PC-9 (cell line): ENCODE results near the gene KRTAP10-1. TPM values are rescaled to one million over a fixed set of nuclear protein-coding genes. Genes with fewer than 3 reads are reported as not detected.

Experiments used
- BruUV-seq: library from RNA; stranded (reverse); fragments of 400-500 nt; replicated peaks from 2 replicates; lab custom pipeline; 2021; lab: Mats Ljungman, UMichigan
- CTCF ChIA-PET: fragments of 300-600 bp; sonication (Branson Sonifier 250); formaldehyde crosslinking; loops from one replicate; lab custom pipeline; 2022; ENCODE audit warnings: antibody characterized with exemption; lab: Charles Lee
- POLR2A ChIA-PET: fragments of 300-600 bp; sonication (Branson Sonifier 250); formaldehyde crosslinking; loops from one replicate; lab custom pipeline; 2022; ENCODE audit warnings: antibody characterized with exemption; ENCODE audit not compliant: unreplicated experiment; lab: Charles Lee
- DNase-seq, 2 experiments: peaks; one replicate each; pipeline versions ENCODE4 v3.0.0 to v3.0.0-alpha.2; 2015 to 2022; ENCODE audit warnings: mixed read lengths in 1 of 2
- H2AFZ ChIP-seq: fragments of 200-600 bp; sonication (generic); 2 replicates; pipeline ENCODE4 v1.8.1; 2017; ENCODE audit warnings: antibody characterized with exemption
- H3F3A ChIP-seq: fragments of 200-600 bp; sonication (generic); 2 replicates; pipeline ENCODE4 v1.8.1; 2017; ENCODE audit warnings: antibody characterized with exemption, mild to moderate bottlenecking, low read depth; ENCODE audit not compliant: insufficient read depth
- H3K27ac ChIP-seq: fragments of 200-600 bp; sonication (generic); 2 replicates; pipeline ENCODE4 v1.6.1; 2016; ENCODE audit warnings: mixed run types
- H3K27me3 ChIP-seq: fragments of 200-600 bp; sonication (generic); 2 replicates; pipeline ENCODE4 v1.6.1; 2016; ENCODE audit warnings: low read depth, mixed run types; ENCODE audit not compliant: insufficient read depth
- H3K36me3 ChIP-seq: fragments of 200-600 bp; sonication (generic); 2 replicates; pipeline ENCODE4 v1.6.1; 2016; ENCODE audit warnings: low read depth, mixed run types
- H3K4me1 ChIP-seq: fragments of 200-600 bp; sonication (generic); replicated peaks from 2 replicates; pipeline ENCODE4 v1.6.1; 2016; ENCODE audit warnings: mixed run types; ENCODE audit not compliant: insufficient read depth
- H3K4me2 ChIP-seq: fragments of 200-600 bp; sonication (generic); 2 replicates; pipeline ENCODE4 v1.6.1; 2017; ENCODE audit warnings: mixed run types
- H3K4me3 ChIP-seq: fragments of 200-600 bp; sonication (generic); 2 replicates; pipeline ENCODE4 v1.6.1; 2016; ENCODE audit warnings: mixed run types
- H3K79me2 ChIP-seq: fragments of 200-600 bp; sonication (generic); 2 replicates; pipeline ENCODE4 v1.6.1; 2017; ENCODE audit warnings: low read depth, mixed run types
- H3K9me2 ChIP-seq: fragments of 200-600 bp; sonication (generic); 2 replicates; pipeline ENCODE4 v1.8.1; 2017; ENCODE audit warnings: mild to moderate bottlenecking; ENCODE audit not compliant: insufficient read depth
- H3K9me3 ChIP-seq: fragments of 200-600 bp; sonication (generic); 2 replicates; pipeline ENCODE4 v1.8.1; 2016; ENCODE audit warnings: low read depth; ENCODE audit not compliant: insufficient read depth
- H4K20me1 ChIP-seq: fragments of 200-600 bp; sonication (generic); 2 replicates; pipeline ENCODE4 v1.8.1; 2017; ENCODE audit not compliant: insufficient read depth
- CTCF ChIP-seq: fragments of 200-600 bp; sonication (generic); conservative IDR thresholded peaks from 2 replicates; pipeline ENCODE4 v1.6.1; 2017; ENCODE audit warnings: mixed run types, antibody characterized with exemption, mild to moderate bottlenecking, moderate library complexity
- EZH2 ChIP-seq: fragments of 200-600 bp; sonication (generic); IDR thresholded peaks from 2 replicates; pipeline ENCODE4 v1.8.0; 2017; ENCODE audit warnings: antibody characterized with exemption, low read depth
- intact Hi-C: fragments of 100-400 bp; cut with micrococcal nuclease; formaldehyde crosslinking; loops from one replicate; pipeline ENCODE4 v1.10.0; 2022; ENCODE audit not compliant: unreplicated experiment
- total RNA-seq: library from RNA; stranded (reverse); gene quantifications from 2 replicates; pipeline ENCODE4 v1.2.3, GENCODE V29; 2021

KRTAP10-1 gene
- total RNA-seq, 1 experiment from 2014 or later = not detected

- ChIA-PET CTCF (no interaction called here), POLR2A (no interaction called here)
- H4K20me1 ChIP-seq = no peaks in the 10 kb centered on the region
- H2AFZ ChIP-seq = no peak overlapping the region
- no peaks in the 10 kb centered on the region for H3K4me1 ChIP-seq
- TF ChIP-seq EZH2 (no peak), CTCF (no peak)
- H3K79me2 ChIP-seq = no peaks in the 10 kb centered on the region
- no peak overlapping the region for H3K4me2 ChIP-seq
- no peaks in the 10 kb centered on the region for H3K9me3 ChIP-seq
- H3K27ac ChIP-seq = no peak overlapping the region
- intact Hi-C loops = loop anchor here (10.0 kb wide), 1 partner anchor 415 kb away; no protein-coding TSS in a partner anchor
- no peaks in the 10 kb centered on the region for H3K36me3 ChIP-seq
- H3K4me3 ChIP-seq = no peak overlapping the region
- no peaks in the 10 kb centered on the region for H3K9me2 ChIP-seq
- no TSS peak for BruUV-seq
- DNase-seq = no peak
- no peaks in the 10 kb centered on the region; the same call in 1 of the 2 replicates for H3F3A ChIP-seq
- peaks cover 73% of the 10 kb centered on the region for H3K27me3 ChIP-seq
Observed at GRCh38 chr21:44519346-44520325, 20.4 kb downstream of the KRTAP10-1 start.

- no peaks in the 10 kb centered on the region for H3K9me3 ChIP-seq
- DNase-seq = no peak
- ChIA-PET POLR2A (no interaction called here), CTCF (no interaction called here)
- no peaks in the 10 kb centered on the region for H3K9me2 ChIP-seq
- peaks cover 81% of the 10 kb centered on the region for H3K27me3 ChIP-seq
- H3F3A ChIP-seq = no peaks in the 10 kb centered on the region
- H3K4me2 ChIP-seq = no peak overlapping the region
- intact Hi-C loops = loop anchor here (10.0 kb wide), 1 partner anchor 416 kb away; no protein-coding TSS in a partner anchor
- no peaks in the 10 kb centered on the region for H3K79me2 ChIP-seq
- H3K4me1 ChIP-seq = no peaks in the 10 kb centered on the region
- no peak overlapping the region for H2AFZ ChIP-seq
- H3K27ac ChIP-seq = no peak overlapping the region
- TF ChIP-seq CTCF (no peak), EZH2 (no peak)
- no TSS peak for BruUV-seq
- H4K20me1 ChIP-seq = no peaks in the 10 kb centered on the region
- no peak overlapping the region for H3K4me3 ChIP-seq
- H3K36me3 ChIP-seq = no peaks in the 10 kb centered on the region
Observed at GRCh38 chr21:44518686-44519085, 21.3 kb downstream of the KRTAP10-1 start.

DNA sequence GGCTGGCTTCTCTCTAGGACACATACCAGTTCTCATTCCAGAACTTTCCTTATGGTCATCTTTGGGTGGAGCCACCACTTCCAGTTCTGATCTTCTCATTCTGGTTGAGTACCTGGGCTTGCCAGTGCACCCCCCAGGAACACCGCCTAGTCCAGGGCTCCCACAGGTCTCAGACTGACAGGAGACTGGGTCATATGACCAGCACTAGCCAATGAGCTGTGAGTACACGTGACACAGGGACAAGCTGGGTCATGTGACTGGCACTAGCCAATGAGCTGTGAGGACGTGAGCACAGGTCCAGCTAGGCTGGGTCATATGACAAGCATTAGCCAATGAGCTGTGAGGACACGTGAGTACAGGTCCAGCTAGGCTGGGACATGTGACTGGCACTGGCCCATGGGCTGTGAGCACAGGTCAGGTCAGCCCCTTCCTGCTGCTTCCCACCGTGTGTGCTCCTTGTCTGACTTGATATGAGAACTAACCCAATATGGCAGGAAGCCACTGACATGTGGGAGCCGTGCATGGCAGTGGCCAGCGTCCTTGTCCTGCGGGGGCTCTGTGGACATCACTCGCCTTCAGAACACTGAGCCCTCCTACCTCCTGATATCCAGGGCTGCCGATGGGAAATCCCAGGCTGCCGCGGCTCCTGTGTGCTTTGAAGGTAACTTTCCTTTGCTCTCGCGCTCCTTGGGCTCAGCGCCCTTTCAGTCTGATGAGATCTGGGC lies 22.7 kb downstream of the KRTAP10-1 start:
- intact Hi-C loops = loop anchor here (10.0 kb wide), 1 partner anchor 417 kb away; no protein-coding TSS in a partner anchor
- H3K4me3 ChIP-seq = no peak overlapping the region
- H3F3A ChIP-seq = no peaks in the 10 kb centered on the region
- no peak overlapping the region for H2AFZ ChIP-seq
- no peaks in the 10 kb centered on the region for H4K20me1 ChIP-seq
- no peaks in the 10 kb centered on the region for H3K4me1 ChIP-seq
- BruUV-seq = no TSS peak
- H3K27ac ChIP-seq = no peak overlapping the region
- peaks cover 94% of the 10 kb centered on the region for H3K27me3 ChIP-seq
- no peak for DNase-seq
- H3K9me3 ChIP-seq = no peaks in the 10 kb centered on the region
- H3K4me2 ChIP-seq = no peak overlapping the region
- TF ChIP-seq CTCF (no peak), EZH2 (no peak)
- ChIA-PET POLR2A (interaction anchor here (0.7 kb wide), 1 partner anchor 60 kb away, joined by 3 read pairs; no protein-coding TSS in a partner anchor), CTCF (no interaction called here)
- no peaks in the 10 kb centered on the region for H3K36me3 ChIP-seq
- H3K79me2 ChIP-seq = no peaks in the 10 kb centered on the region
- no peaks in the 10 kb centered on the region for H3K9me2 ChIP-seq
